B cell (primary cell): ENCODE measurements around the gene PLEKHM1. TPM values are rescaled to one million over a fixed set of nuclear protein-coding genes. Genes with fewer than 3 reads are reported as not detected.
A peak's percentile ranks its signal among the peaks of the same experiment; 100 is the strongest.

ENCODE experiments used
- ATAC-seq: fragments of 200-7000 bp; cut with Tn5 transposase; one replicate; pipeline ENCODE4 v1.10.0; 2021; ENCODE audit warnings: low read depth, mild to moderate bottlenecking, moderate number of reproducible peaks, moderate library complexity
- CTCF ChIA-PET: fragments of 350-600 bp; sonication (Branson Sonifier 250); formaldehyde crosslinking; loops from one replicate; lab custom pipeline; 2021; ENCODE audit warnings: antibody characterized with exemption, inconsistent platforms; lab: Charles Lee
- POLR2A ChIA-PET: fragments of 350-600 bp; sonication (Branson Sonifier 250); formaldehyde crosslinking; loops from one replicate; lab custom pipeline; 2021; ENCODE audit warnings: antibody characterized with exemption; lab: Charles Lee
- DNase-seq: peaks from one replicate; pipeline ENCODE4 v3.0.0; 2013
- H2AFZ ChIP-seq: 2 replicates; pipeline ENCODE4 v1.6.1; 2012; ENCODE audit warnings: mild to moderate bottlenecking, low read depth, low read length; ENCODE audit not compliant: insufficient read depth, poor library complexity, severe bottlenecking
- H3K27ac ChIP-seq, 2 donors: 1 replicate in 1 of 2; 2 replicates in 1 of 2; pipeline ENCODE4 v1.5.1; 2012 to 2013; ENCODE audit warnings: low read length in 2 of 2, mild to moderate bottlenecking in 2 of 2, moderate library complexity in 1 of 2
- H3K27me3 ChIP-seq, 4 experiments: fragments of 200-600 bp in 1 of 4; sonication (generic) in 1 of 4; replicated peaks in 1 of 4; 1 replicate in 2 of 4; 2 replicates in 2 of 4; pipeline versions ENCODE4 v1.6.1 to v1.7.0; 2013 to 2016; ENCODE audit warnings: low read length in 3 of 4, mild to moderate bottlenecking in 2 of 4, mixed read lengths in 1 of 4, moderate library complexity in 1 of 4; ENCODE audit not compliant: insufficient read depth in 4 of 4, control insufficient read depth in 3 of 4; ENCODE audit errors: control extremely low read depth in 1 of 4
- H3K36me3 ChIP-seq, 2 experiments: replicated peaks in 1 of 2; 1 replicate in 1 of 2; 2 replicates in 1 of 2; pipeline versions ENCODE4 v1.6.1 to v1.7.1; 2013; ENCODE audit warnings: low read length in 1 of 2; ENCODE audit not compliant: insufficient read depth in 2 of 2, control insufficient read depth in 1 of 2; ENCODE audit errors: control extremely low read depth in 1 of 2, extremely low read depth in 1 of 2
- H3K4me1 ChIP-seq, 2 donors: fragments of 200-600 bp in 1 of 2; sonication (generic) in 1 of 2; 1 replicate in 1 of 2; 2 replicates in 1 of 2; pipeline versions ENCODE4 v1.5.1 to v1.6.1; 2013 to 2017; ENCODE audit warnings: low read length in 2 of 2; ENCODE audit not compliant: control insufficient read depth in 2 of 2, insufficient read depth in 2 of 2
- H3K4me2 ChIP-seq: replicated peaks from 2 replicates; pipeline ENCODE3; 2012; ENCODE audit warnings: mild to moderate bottlenecking, low read depth, low read length; ENCODE audit not compliant: poor library complexity, severe bottlenecking
- H3K4me3 ChIP-seq, 5 experiments: fragments of 200-600 bp in 1 of 5; sonication (generic) in 1 of 5; 1 replicate in 3 of 5; 2 replicates in 2 of 5; pipeline versions ENCODE4 v1.5.1 to v1.7.0; 2011 to 2016; ENCODE audit warnings: low read length in 4 of 5, mild to moderate bottlenecking in 4 of 5, low read depth in 2 of 5, control low read depth in 1 of 5, moderate library complexity in 1 of 5; ENCODE audit not compliant: insufficient read depth in 1 of 5; ENCODE audit errors: control extremely low read depth in 1 of 5, extremely low read depth in 1 of 5
- H3K79me2 ChIP-seq: fragments of 200-600 bp; sonication (generic); one replicate; pipeline ENCODE4 v1.6.0; 2016; ENCODE audit warnings: low read length; ENCODE audit not compliant: control insufficient read depth, insufficient read depth
- H3K9ac ChIP-seq: fragments of 200-600 bp; sonication (generic); 2 replicates; pipeline ENCODE4 v1.6.1; 2017; ENCODE audit warnings: mild to moderate bottlenecking, low read length, moderate library complexity
- H3K9me3 ChIP-seq, 3 donors: one replicate each; pipeline versions ENCODE4 v1.6.1 to v1.7.1; 2013; ENCODE audit warnings: low read length in 2 of 3; ENCODE audit not compliant: control insufficient read depth in 2 of 3, insufficient read depth in 1 of 3; ENCODE audit errors: control extremely low read depth in 1 of 3
- H4K20me1 ChIP-seq: 2 replicates; pipeline ENCODE4 v1.6.0; 2012; ENCODE audit warnings: mild to moderate bottlenecking, low read length; ENCODE audit not compliant: insufficient read depth, control insufficient read depth, poor library complexity, severe bottlenecking
- H3K27ac Mint-ChIP-seq: one replicate; pipeline ENCODE4 v1.8.0; 2021; ENCODE audit warnings: mixed read lengths
- H3K27me3 Mint-ChIP-seq: one replicate; pipeline ENCODE4 v1.8.0; 2021; ENCODE audit warnings: mixed read lengths
- H3K4me1 Mint-ChIP-seq: one replicate; pipeline ENCODE4 v1.8.0; 2021; ENCODE audit warnings: mixed read lengths
- H3K4me3 Mint-ChIP-seq: one replicate; pipeline ENCODE4 v1.8.0; 2021; ENCODE audit warnings: mixed read lengths
- H3K9me3 Mint-ChIP-seq: one replicate; pipeline ENCODE4 v1.8.0; 2022; ENCODE audit warnings: mixed read lengths; ENCODE audit not compliant: insufficient read depth
- CTCF ChIP-seq: fragments of 200-600 bp; IDR thresholded peaks from one replicate; pipeline ENCODE4 v1.8.0; 2022; ENCODE audit warnings: antibody characterized with exemption, mild to moderate bottlenecking
- EZH2 ChIP-seq: IDR thresholded peaks from 2 replicates; pipeline ENCODE4 v1.6.1; 2012; ENCODE audit warnings: borderline replicate concordance, low read depth, mild to moderate bottlenecking, moderate library complexity, low read length; ENCODE audit not compliant: insufficient read depth, poor library complexity, severe bottlenecking
- WGBS: methylation state at CpG from one replicate; pipeline ENCODE4 v1.1.5; 2013; ENCODE audit warnings: missing lambda C conversion rate; ENCODE audit not compliant: insufficient coverage; 5-methylcytosine and 5-hydroxymethylcytosine counted together
- intact Hi-C: fragments of 100-400 bp; cut with micrococcal nuclease; formaldehyde crosslinking; loops from one replicate; pipeline ENCODE4 v1.10.0; 2022
- polyA plus RNA-seq: library from polyadenylated mRNA; depleted of rRNA; stranded (reverse); fragments of >200 nt; gene quantifications from 2 replicates; pipeline ENCODE4 v1.2.3, GENCODE V29; 2012
- total RNA-seq, 2 donors: library from RNA; stranded (reverse); fragments of 120-200 nt in 1 of 2; gene quantifications; 1 replicate in 1 of 2; 2 replicates in 1 of 2; pipeline versions ENCODE4 v1.2.3 to v1.2.4, GENCODE V29; 2013 to 2022

The PLEKHM1 gene
- total and polyA plus RNA-seq, 2 donors (not counting 1 experiment from before 2014, with no cell fraction given): 26.2 to 73.9 TPM

- POLR2A ChIA-PET: interaction anchor here (0.8 kb wide), 1 partner anchor 24 kb away, joined by 4 read pairs; no protein-coding TSS in a partner anchor
- intact Hi-C loops: no loop called here
- peak within 1 kb of the TSS; percentile 75 for H2AFZ ChIP-seq
- CTCF ChIA-PET: no interaction called here
- H3K36me3 ChIP-seq: peaks cover 2 to 8% of the 10 kb centered on the region in 2 experiments
- TF ChIP-seq CTCF (no peak), EZH2 (no peak)
- WGBS: under 1% methylated on average over 52 of the region's 66 CpGs
- H3K27ac ChIP-seq: no peak within 1 kb of the TSS
- Mint-ChIP-seq H3K27me3 (no peaks in the 10 kb centered on the region), H3K9me3 (no peaks in the 10 kb centered on the region), H3K4me3 (peak within 1 kb of the TSS; percentile 88), H3K4me1 (peaks cover 32% of the 10 kb centered on the region), H3K27ac (peak within 1 kb of the TSS; percentile 74)
- no peaks in the 10 kb centered on the region for H3K9me3 ChIP-seq
- ATAC-seq (no peak), DNase-seq (peak; percentile 44)
- H3K4me2 ChIP-seq: peak within 1 kb of the TSS; percentile 99
- peaks cover 31 to 44% of the 10 kb centered on the region in 2 donors for H3K4me1 ChIP-seq
- H4K20me1 ChIP-seq: no peaks in the 10 kb centered on the region
- peak within 1 kb of the TSS; percentile 5 to 77 (median 61) for H3K4me3 ChIP-seq
- peak within 1 kb of the TSS; percentile 72 for H3K9ac ChIP-seq
- H3K27me3 ChIP-seq: no peaks in the 10 kb centered on the region
- no peaks in the 10 kb centered on the region for H3K79me2 ChIP-seq
Measured at GRCh38 chr17:45432405-45433158, 57.9 kb downstream of the PLEKHM1 start, which contains the start of gene ARHGAP27. TSS of gene ARHGAP27 (minus strand) at chr17:45432870. CDS start at chr17:45430279, 2,591 bp downstream.
